Parathyroid adenoma (tissue), 2 donors: Measurements from ENCODE around the gene CFAP77.

ENCODE experiments used
- H2AFZ ChIP-seq: fragments of 300-600 bp; sonication (generic); one replicate; pipeline ENCODE4 v1.7.0; 2017; ENCODE audit warnings: antibody characterized with exemption, mild to moderate bottlenecking
- H3K27ac ChIP-seq: fragments of 300-600 bp; sonication (generic); one replicate; pipeline ENCODE4 v1.7.0; 2017
- H3K27me3 ChIP-seq: fragments of 300-600 bp; sonication (generic); one replicate; pipeline ENCODE4 v1.7.0; 2017; ENCODE audit warnings: low read length; ENCODE audit not compliant: control insufficient read depth, insufficient read depth
- H3K36me3 ChIP-seq: fragments of 300-600 bp; sonication (generic); one replicate; pipeline ENCODE4 v1.7.0; 2017; ENCODE audit warnings: low read length; ENCODE audit not compliant: control insufficient read depth, insufficient read depth
- H3K4me1 ChIP-seq: fragments of 300-600 bp; sonication (generic); one replicate; pipeline ENCODE4 v1.7.0; 2017; ENCODE audit warnings: control low read depth
- H3K4me2 ChIP-seq: fragments of 300-600 bp; sonication (generic); one replicate; pipeline ENCODE4 v1.7.0; 2017; ENCODE audit warnings: low read length
- H3K4me3 ChIP-seq: fragments of 300-600 bp; sonication (generic); one replicate; pipeline ENCODE4 v1.7.0; 2017; ENCODE audit warnings: low read depth, low read length
- H3K79me2 ChIP-seq: fragments of 300-600 bp; sonication (generic); one replicate; pipeline ENCODE4 v1.7.0; 2017; ENCODE audit warnings: control low read depth
- H3K9ac ChIP-seq: fragments of 300-600 bp; sonication (generic); one replicate; pipeline ENCODE4 v1.7.0; 2017; ENCODE audit warnings: mild to moderate bottlenecking
- H3K9me3 ChIP-seq: fragments of 300-600 bp; sonication (generic); one replicate; pipeline ENCODE4 v1.7.0; 2017; ENCODE audit warnings: low read length; ENCODE audit not compliant: control insufficient read depth
- TF ChIP-seq, protein P1 (sequence below): fragments of 300-600 bp; sonication (generic); IDR thresholded peaks from one replicate; pipeline ENCODE4 v1.7.0; 2017; ENCODE audit warnings: antibody characterized with exemption, mild to moderate bottlenecking
- donor health status: primary hyperparathyroidism.

The CFAP77 gene

GRCh38 chr9:132610661-132611060 is 200.7 kb downstream of the CFAP77 start:
- no peaks in the 10 kb centered on the region for H3K36me3 ChIP-seq

DNA sequence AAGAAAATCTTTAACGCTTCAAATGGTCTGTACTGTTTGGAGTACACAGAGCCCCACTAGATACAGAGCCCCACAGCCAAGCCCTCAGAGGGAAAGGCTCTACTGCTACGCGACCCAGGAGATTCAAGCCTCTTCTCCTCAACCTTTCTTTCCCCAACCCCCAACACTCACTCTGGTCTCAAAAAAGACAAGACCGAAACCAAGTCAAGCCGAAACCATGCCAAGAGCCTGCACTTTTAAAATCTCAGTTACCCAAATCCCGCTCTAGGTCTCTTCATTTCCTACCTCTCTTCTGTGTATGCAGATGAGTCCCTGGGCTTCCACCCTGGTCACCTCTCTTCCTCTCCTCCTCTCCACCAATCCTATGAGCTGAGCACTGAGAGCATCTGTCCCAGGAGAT is 204.3 kb downstream of the CFAP77 start:
- H3K4me3 ChIP-seq, result no peak overlapping the region
- TF ChIP-seq, protein P1, sequence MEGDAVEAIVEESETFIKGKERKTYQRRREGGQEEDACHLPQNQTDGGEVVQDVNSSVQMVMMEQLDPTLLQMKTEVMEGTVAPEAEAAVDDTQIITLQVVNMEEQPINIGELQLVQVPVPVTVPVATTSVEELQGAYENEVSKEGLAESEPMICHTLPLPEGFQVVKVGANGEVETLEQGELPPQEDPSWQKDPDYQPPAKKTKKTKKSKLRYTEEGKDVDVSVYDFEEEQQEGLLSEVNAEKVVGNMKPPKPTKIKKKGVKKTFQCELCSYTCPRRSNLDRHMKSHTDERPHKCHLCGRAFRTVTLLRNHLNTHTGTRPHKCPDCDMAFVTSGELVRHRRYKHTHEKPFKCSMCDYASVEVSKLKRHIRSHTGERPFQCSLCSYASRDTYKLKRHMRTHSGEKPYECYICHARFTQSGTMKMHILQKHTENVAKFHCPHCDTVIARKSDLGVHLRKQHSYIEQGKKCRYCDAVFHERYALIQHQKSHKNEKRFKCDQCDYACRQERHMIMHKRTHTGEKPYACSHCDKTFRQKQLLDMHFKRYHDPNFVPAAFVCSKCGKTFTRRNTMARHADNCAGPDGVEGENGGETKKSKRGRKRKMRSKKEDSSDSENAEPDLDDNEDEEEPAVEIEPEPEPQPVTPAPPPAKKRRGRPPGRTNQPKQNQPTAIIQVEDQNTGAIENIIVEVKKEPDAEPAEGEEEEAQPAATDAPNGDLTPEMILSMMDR, result no peak
- H3K9ac ChIP-seq, result no peak overlapping the region
- H2AFZ ChIP-seq, result no peak overlapping the region
- no peaks in the 10 kb centered on the region for H3K27me3 ChIP-seq
- no peaks in the 10 kb centered on the region for H3K79me2 ChIP-seq
- no peaks in the 10 kb centered on the region for H3K4me1 ChIP-seq
- H3K4me2 ChIP-seq, result no peak overlapping the region
- no peaks in the 10 kb centered on the region for H3K9me3 ChIP-seq
- no peaks in the 10 kb centered on the region for H3K36me3 ChIP-seq
- H3K27ac ChIP-seq, result no peak overlapping the region

More at GRCh38 chr9:132610661-132611060, 200.7 kb downstream of the CFAP77 start:
- TF ChIP-seq, protein P1, result no peak
- H3K4me2 ChIP-seq, result no peak overlapping the region
- no peak overlapping the region for H2AFZ ChIP-seq
- no peak overlapping the region for H3K9ac ChIP-seq
- H3K4me3 ChIP-seq, result no peak overlapping the region
- H3K27ac ChIP-seq, result no peak overlapping the region
- H3K4me1 ChIP-seq, result no peaks in the 10 kb centered on the region
- no peaks in the 10 kb centered on the region for H3K27me3 ChIP-seq
- H3K79me2 ChIP-seq, result no peaks in the 10 kb centered on the region
- no peaks in the 10 kb centered on the region for H3K9me3 ChIP-seq

GRCh38 chr9:132615774-132616173 is 205.8 kb downstream of the CFAP77 start:
- H3K4me3 ChIP-seq, result no peak overlapping the region
- TF ChIP-seq, protein P1, result no peak
- H3K27ac ChIP-seq, result no peak overlapping the region
- no peaks in the 10 kb centered on the region for H3K9me3 ChIP-seq
- H3K4me2 ChIP-seq, result no peak overlapping the region
- no peaks in the 10 kb centered on the region for H3K4me1 ChIP-seq
- H3K9ac ChIP-seq, result no peak overlapping the region
- H3K79me2 ChIP-seq, result no peaks in the 10 kb centered on the region
- H3K36me3 ChIP-seq, result no peaks in the 10 kb centered on the region
- no peak overlapping the region for H2AFZ ChIP-seq
- no peaks in the 10 kb centered on the region for H3K27me3 ChIP-seq

DNA sequence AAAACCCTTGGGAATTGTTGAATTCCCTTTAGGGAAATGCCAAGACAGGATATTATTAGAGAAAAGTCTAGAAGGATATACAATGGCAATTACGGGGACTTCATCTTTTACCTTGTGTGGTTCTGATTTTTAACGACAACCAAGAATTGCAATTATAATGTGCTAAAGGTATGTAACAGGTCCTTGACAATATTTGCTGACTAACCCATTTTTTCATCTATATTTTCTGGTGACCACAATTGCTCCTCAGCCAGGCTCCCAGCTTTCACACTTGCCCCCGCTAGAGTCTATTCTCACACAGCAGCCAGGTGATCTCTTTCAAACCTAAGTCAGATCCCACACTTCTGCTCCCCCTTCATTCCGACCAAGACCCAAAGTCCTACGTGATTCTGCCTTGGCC is 206.7 kb downstream of the CFAP77 start:
- Histone ChIP-seq H3K9ac (no peak overlapping the region), H3K4me2 (no peak overlapping the region), H3K79me2 (no peaks in the 10 kb centered on the region), H3K36me3 (no peaks in the 10 kb centered on the region), H3K27ac (no peak overlapping the region), H3K4me3 (no peak overlapping the region), H3K4me1 (no peaks in the 10 kb centered on the region), H3K9me3 (no peaks in the 10 kb centered on the region), H2AFZ (no peak overlapping the region), H3K27me3 (no peaks in the 10 kb centered on the region)
- TF ChIP-seq, protein P1, result no peak

- Histone ChIP-seq H3K4me3 (no peak overlapping the region), H3K27ac (no peak overlapping the region), H3K36me3 (no peaks in the 10 kb centered on the region), H3K4me1 (no peaks in the 10 kb centered on the region), H3K27me3 (no peaks in the 10 kb centered on the region), H3K79me2 (no peaks in the 10 kb centered on the region), H3K9me3 (no peaks in the 10 kb centered on the region), H2AFZ (no peak overlapping the region), H3K4me2 (no peak overlapping the region), H3K9ac (no peak overlapping the region)
- TF ChIP-seq, protein P1, result no peak
Measured at GRCh38 chr9:132622159-132622558, 212.1 kb downstream of the CFAP77 start.
